ENCODE measurements around the gene ITGB7.

GRCh38 chr12:53239643-53240258 lies 32.7 kb upstream of the ITGB7 start:
- TF ChIP-seq, protein P1, sequence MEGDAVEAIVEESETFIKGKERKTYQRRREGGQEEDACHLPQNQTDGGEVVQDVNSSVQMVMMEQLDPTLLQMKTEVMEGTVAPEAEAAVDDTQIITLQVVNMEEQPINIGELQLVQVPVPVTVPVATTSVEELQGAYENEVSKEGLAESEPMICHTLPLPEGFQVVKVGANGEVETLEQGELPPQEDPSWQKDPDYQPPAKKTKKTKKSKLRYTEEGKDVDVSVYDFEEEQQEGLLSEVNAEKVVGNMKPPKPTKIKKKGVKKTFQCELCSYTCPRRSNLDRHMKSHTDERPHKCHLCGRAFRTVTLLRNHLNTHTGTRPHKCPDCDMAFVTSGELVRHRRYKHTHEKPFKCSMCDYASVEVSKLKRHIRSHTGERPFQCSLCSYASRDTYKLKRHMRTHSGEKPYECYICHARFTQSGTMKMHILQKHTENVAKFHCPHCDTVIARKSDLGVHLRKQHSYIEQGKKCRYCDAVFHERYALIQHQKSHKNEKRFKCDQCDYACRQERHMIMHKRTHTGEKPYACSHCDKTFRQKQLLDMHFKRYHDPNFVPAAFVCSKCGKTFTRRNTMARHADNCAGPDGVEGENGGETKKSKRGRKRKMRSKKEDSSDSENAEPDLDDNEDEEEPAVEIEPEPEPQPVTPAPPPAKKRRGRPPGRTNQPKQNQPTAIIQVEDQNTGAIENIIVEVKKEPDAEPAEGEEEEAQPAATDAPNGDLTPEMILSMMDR (IDR thresholded peaks at IDR 0.05) = no peak
- TF ChIP-seq STAT6 (CRISPR knock-in tag; conservative IDR thresholded peaks at IDR 0.05; ENCODE audit: low read depth) (no peak), ATF3 (CRISPR knock-in tag; conservative IDR thresholded peaks at IDR 0.05) (no peak), ESRRA (CRISPR knock-in tag; IDR thresholded peaks at IDR 0.05; ENCODE audit: borderline replicate concordance) (no peak), FOXP4 (CRISPR knock-in tag; IDR thresholded peaks at IDR 0.05) (no peak), SMAD3 (CRISPR knock-in tag; IDR thresholded peaks at IDR 0.05; ENCODE audit: borderline replicate concordance) (no peak)

Measured in WTC11 (cell line).